Naive thymus-derived CD8-positive, alpha-beta T cell (primary cell): ENCODE results near the gene GALNT10. TPM values are rescaled to one million over a fixed set of nuclear protein-coding genes. Genes with fewer than 3 reads are reported as not detected.

Experiments used
- ATAC-seq, 2 donors: fragments of 150-1000 bp; cut with Tn5 transposase in 1 of 2; sonication (Bioruptor Pico), chemical (Tn5 transposase) in 1 of 2; 1 replicate in 1 of 2; 2 replicates in 1 of 2; pipeline ENCODE4 v1.10.0; 2021; ENCODE audit warnings: mild to moderate bottlenecking in 2 of 2, moderate library complexity in 2 of 2
- POLR2A ChIA-PET: fragments of 350-600 bp; sonication (Branson Sonifier 250); formaldehyde crosslinking; loops from one replicate; lab custom pipeline; 2021; ENCODE audit warnings: antibody characterized with exemption; lab: Charles Lee
- DNase-seq, 10 donors: peaks; one replicate each; pipeline versions ENCODE4 v3.0.0 to v3.0.0-alpha.2; 2020 to 2022
- H3K27ac Mint-ChIP-seq, 10 donors: one replicate each; pipeline ENCODE4 v1.8.0; 2020 to 2022; ENCODE audit warnings: mild to moderate bottlenecking in 10 of 10, mixed read lengths in 10 of 10, moderate library complexity in 4 of 10, inconsistent platforms in 1 of 10
- H3K27me3 Mint-ChIP-seq, 5 donors: one replicate each; pipeline ENCODE4 v1.8.0; 2021 to 2022; ENCODE audit warnings: mixed read lengths in 5 of 5
- H3K36me3 Mint-ChIP-seq, 3 donors: one replicate each; pipeline ENCODE4 v1.8.0; 2020 to 2022; ENCODE audit warnings: mixed read lengths in 3 of 3, mild to moderate bottlenecking in 2 of 3, inconsistent platforms in 1 of 3
- H3K4me1 Mint-ChIP-seq, 4 donors: one replicate each; pipeline ENCODE4 v1.8.0; 2021 to 2022; ENCODE audit warnings: mixed read lengths in 4 of 4
- H3K4me3 Mint-ChIP-seq, 10 donors: one replicate each; pipeline ENCODE4 v1.8.0; 2020 to 2022; ENCODE audit warnings: mild to moderate bottlenecking in 10 of 10, mixed read lengths in 10 of 10, moderate library complexity in 6 of 10, inconsistent platforms in 1 of 10
- H3K9me3 Mint-ChIP-seq, 9 donors: one replicate each; pipeline ENCODE4 v1.8.0; 2020 to 2022; ENCODE audit warnings: mixed read lengths in 9 of 9, mild to moderate bottlenecking in 3 of 9, inconsistent platforms in 1 of 9, moderate library complexity in 1 of 9
- polyA plus RNA-seq, 3 donors: library from polyadenylated mRNA; unstranded; fragments of 300-500 nt; fragmentation: Illumina TruSeq; gene quantifications; one replicate each; pipeline ENCODE4 v1.2.3, GENCODE V29; 2021
- total RNA-seq, 8 experiments: library from RNA in 2 of 8; stranded (reverse) in 2 of 8; gene quantifications; one replicate each; pipeline ENCODE4 v1.2.3 and lab custom pipeline; 2021 to 2026

Gene GALNT10
- total and polyA plus RNA-seq, 5 experiments from 2014 or later, result 6.9 to 51.1 (median 15.8) TPM

DNA sequence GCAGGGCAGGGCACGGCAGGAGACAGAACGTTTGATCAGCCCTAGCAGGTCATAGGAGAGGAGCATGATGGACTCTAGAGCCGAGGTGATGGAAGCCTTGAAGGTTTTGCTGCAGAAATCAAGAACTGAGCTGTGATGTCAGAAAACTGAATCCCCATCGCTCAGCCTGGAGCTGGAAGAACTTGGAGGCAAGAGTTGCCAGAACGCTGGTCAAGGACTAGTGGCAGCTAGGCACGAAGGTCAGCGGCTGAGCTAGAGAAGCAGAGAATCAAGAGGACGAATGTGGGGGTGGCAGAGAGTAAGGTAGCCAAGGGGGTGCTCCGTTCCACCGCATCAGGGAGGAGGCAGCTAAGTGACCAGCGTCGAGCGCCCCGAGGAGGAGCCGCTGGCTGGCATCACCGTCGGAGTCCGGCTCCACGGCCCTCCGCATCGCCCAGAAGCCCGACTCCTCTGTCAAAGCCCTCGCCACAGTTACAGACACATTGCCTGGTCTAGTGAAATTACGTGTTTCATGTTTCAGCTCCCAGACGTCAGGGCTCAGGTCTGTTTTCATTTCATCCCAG is 1.2 kb upstream of the GALNT10 start:
- DNase-seq, result no peak
- POLR2A ChIA-PET, result interaction anchor here (0.8 to 5.1 kb wide), 11 partner anchors 12 to 215 kb away, joined by 3 to 66 read pairs (median 5); partner anchors contain the start of genes FAM114A2 and MFAP3
- Mint-ChIP-seq H3K4me3 (peak overlapping the region; percentile 77 to 93 (median 88)), H3K9me3 (no peaks in the 10 kb centered on the region), H3K4me1 (peaks cover 27 to 45% (median 41%) of the 10 kb centered on the region in 4 donors), H3K36me3 (peaks cover 0 to 2% (median 0%) of the 10 kb centered on the region in 3 donors), H3K27ac (peak overlapping the region; percentile 56 to 93 (median 85)), H3K27me3 (no peaks in the 10 kb centered on the region)
- peak in 1 of 2 donors; percentile 4 for ATAC-seq

DNA sequence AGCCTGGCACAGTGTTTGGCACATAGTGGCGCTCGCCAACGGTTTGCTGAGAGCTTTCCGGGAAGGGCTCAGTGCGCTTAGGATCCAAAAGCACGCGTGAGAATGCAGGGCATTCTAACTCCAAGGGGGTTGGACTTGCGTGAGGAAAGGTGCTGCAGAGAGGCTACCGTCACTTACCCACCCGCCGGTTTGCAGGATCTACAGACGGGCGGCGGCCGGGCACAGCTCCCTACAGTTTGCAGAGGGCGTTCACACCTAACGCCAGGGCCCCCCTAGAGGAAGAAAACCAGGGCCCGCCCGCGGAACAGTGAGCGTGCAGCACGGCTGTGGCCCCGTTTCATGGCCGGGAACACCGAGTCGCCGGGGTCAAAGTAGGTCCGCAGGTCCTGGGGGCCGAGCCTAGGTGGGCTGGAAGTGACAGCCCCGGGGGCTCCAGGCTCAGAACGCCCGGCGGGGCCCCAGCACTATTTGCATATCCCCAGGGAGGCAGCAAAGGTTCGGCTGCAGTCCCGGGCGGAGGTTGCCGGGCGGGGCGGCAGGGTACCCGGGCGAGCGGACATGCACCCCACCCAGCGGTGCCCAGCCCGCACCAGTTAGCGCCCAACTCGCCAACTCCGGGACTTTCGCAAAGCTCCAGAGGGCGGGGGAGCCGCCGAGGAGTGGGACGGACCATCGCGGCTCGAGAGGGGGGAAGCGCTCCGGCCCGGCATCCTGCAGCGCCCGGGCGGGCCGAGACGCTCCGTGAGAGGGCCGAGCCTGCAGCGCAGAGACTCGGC is 526 bp upstream of the GALNT10 start:
- Mint-ChIP-seq H3K4me1 (peaks cover 27 to 51% (median 45%) of the 10 kb centered on the region in 4 donors), H3K27me3 (no peaks in the 10 kb centered on the region), H3K9me3 (no peaks in the 10 kb centered on the region), H3K27ac (peak overlapping the region; percentile 56 to 93 (median 78)), H3K4me3 (peak overlapping the region; percentile 77 to 93 (median 88)), H3K36me3 (peaks cover 0 to 2% (median 0%) of the 10 kb centered on the region in 3 donors)
- DNase-seq (peak; percentile 67 to 86 (median 80)), ATAC-seq (peak; percentile 75 to 81)
- POLR2A ChIA-PET, result interaction anchor here (0.6 to 5.1 kb wide), 15 partner anchors 11 to 233 kb away, joined by 3 to 66 read pairs (median 5); partner anchors contain the start of genes FAM114A2 and MFAP3

DNA sequence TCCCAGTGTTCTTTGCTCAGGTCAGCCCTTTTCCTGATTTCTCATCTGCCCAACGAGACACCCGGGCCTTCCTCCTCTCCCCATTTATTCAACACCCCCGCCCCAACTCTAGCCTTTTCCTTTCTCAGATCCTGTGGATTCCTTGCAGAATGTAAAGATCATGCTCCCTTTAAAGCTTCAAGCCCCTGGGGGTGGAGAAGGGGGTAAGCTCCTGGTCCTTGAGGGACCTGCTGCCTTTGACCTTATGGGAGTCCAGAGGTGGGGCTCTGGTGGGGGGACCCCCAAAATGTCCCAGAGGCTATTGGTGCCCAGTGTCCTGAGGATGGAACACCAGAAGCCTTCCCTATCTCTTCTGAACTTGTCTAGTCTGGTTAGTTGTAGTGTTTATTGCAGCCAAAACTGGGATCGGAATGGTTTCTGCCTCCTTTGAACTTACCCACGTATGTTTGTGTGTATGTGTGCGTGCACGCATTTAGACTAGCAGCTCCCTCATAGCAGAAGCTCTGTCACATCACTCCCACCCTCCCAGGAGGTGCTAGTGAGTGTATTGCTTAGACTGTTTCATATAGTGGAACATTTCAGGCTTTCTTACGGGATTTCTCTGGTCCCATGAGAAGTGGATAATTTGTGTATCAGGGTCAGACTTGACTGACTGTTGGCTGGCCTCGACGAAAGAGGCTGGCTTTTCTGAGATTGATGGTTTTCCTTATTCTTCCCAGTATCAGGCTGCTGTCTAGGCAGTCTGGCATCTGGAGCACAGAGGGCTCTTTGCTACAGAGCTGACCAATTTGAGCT is 1.1 kb downstream of the GALNT10 start:
- Mint-ChIP-seq H3K36me3 (peaks cover 0 to 12% (median 0%) of the 10 kb centered on the region in 3 donors), H3K4me3 (peak overlapping the region; percentile 85 to 96 (median 88)), H3K9me3 (no peaks in the 10 kb centered on the region), H3K27ac (peak overlapping the region; percentile 67 to 96 (median 90)), H3K27me3 (no peaks in the 10 kb centered on the region), H3K4me1 (peaks cover 28 to 65% (median 57%) of the 10 kb centered on the region in 4 donors)
- peak in 6 of 10 donors; percentile 18 to 69 (median 48) for DNase-seq
- POLR2A ChIA-PET, result interaction anchor here (0.5 to 5.1 kb wide), 8 partner anchors 9 to 153 kb away, joined by 3 to 66 read pairs (median 8); partner anchors contain the start of genes FAM114A2 and MFAP3
- peak; percentile 22 to 47 for ATAC-seq

DNA sequence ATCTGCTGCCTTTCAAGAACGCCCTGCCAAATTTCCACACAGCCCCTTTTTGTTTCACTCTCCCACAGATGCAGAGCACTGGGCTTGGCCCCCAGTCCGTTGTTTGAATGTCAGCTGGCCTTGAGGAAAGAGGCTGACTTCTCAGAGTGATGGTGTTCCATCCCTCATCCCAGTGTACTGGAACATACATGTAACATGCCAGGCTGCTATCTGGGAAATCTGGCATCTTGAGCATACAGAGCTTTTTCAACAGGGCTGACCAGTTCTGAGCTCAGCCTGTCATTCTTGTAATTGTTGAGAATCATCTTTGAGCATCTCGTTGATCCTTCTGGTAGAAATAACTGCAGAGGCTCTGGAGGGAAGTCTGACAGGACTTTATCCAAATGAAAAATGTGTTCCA is 2.8 kb downstream of the GALNT10 start:
- ATAC-seq (no peak), DNase-seq (no peak)
- H3K36me3 Mint-ChIP-seq, result peaks cover 0 to 13% (median 0%) of the 10 kb centered on the region in 3 donors
- H3K27ac Mint-ChIP-seq, result peak overlapping the region in 6 of 10 donors; percentile 3 to 96 (median 32)
- no peaks in the 10 kb centered on the region for H3K27me3 Mint-ChIP-seq
- POLR2A ChIA-PET, result interaction anchor here (5.1 kb wide), 1 partner anchor 8 kb away, joined by 66 read pairs; no protein-coding TSS in a partner anchor
- H3K9me3 Mint-ChIP-seq, result no peaks in the 10 kb centered on the region
- H3K4me1 Mint-ChIP-seq, result peaks cover 38 to 81% (median 71%) of the 10 kb centered on the region in 4 donors
- H3K4me3 Mint-ChIP-seq, result peak overlapping the region in 2 of 10 donors; percentile 12 to 96

DNA sequence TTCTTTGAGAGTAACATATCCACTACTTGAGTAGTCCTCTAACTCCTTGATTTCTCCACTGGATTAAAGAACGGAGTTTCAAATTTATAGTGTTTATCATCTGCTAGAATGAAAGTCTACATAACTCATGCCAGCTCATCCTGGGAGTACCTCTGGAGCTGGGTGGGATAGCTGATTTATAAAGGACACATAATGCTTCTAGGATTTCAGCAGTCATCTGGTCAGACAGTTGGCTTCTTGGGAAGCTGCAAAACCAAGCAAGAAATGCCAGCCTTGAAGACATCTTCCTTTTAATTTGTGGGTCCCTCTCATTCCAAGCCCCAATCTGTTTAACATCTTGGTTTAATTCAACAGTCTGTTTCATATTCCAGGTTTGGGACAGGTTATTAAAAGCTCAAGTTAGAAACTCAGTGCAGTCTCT is 3.2 kb downstream of the GALNT10 start:
- H3K27me3 Mint-ChIP-seq, result no peaks in the 10 kb centered on the region
- POLR2A ChIA-PET, result interaction anchor here (5.1 kb wide), 1 partner anchor 7 kb away, joined by 66 read pairs; no protein-coding TSS in a partner anchor

DNA sequence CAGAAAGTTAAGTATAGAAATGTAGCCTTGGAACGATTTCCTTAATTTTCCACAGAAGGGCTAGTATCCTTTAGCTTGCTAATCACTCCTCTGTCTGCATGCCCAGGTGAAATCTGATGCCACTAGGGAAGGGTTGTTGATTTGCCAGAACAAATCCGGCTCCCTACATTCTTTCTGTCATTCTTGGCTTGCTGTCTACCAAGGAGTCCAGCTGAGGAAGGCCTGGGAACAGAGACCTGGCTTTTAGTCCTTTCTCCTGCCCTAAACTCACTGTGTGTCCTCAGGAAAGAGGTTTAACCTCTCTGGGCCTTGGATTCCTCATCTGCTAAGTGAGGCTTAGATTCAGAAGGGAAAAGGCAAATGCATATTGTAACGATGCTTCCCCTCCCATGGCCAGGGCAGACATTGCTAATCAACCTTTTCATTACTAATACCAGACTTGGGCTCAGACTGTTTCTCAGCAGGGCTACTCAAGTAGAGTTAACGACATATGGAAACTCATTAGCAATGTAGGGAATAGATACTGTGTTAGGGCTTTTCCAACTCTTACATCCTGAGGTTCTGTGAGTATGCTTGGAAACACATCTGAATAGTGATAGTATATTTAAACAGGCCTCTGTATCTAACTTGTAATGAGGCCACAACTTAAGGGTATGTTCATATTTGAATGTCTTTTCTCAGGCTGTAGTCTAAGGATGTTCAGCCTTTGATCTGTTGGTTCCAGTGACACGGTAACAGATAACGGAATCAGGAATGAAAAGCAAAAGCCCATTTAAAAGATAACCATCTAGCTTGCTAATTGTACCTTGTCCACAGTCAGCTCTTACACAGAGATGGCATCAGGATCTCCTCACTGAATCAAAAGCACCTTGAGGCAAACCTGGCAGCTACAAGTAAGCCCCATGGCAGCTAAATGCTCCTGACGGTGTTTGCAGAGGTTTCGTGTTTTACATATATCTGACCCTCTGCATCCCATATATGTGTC is 4.1 kb downstream of the GALNT10 start:
- peak overlapping the region in 8 of 10 donors; percentile 32 to 96 (median 58) for H3K27ac Mint-ChIP-seq

More for the DNA sequence above, 3.2 kb downstream of the GALNT10 start:
- H3K4me3 Mint-ChIP-seq, result no peak overlapping the region
- no peaks in the 10 kb centered on the region for H3K9me3 Mint-ChIP-seq
- H3K27ac Mint-ChIP-seq, result peak overlapping the region in 3 of 10 donors; percentile 49 to 96 (median 90)
- ATAC-seq, result no peak
- H3K4me1 Mint-ChIP-seq, result peaks cover 40 to 84% (median 75%) of the 10 kb centered on the region in 4 donors
- DNase-seq, result no peak
- peaks cover 0 to 15% (median 0%) of the 10 kb centered on the region in 3 donors for H3K36me3 Mint-ChIP-seq

DNA sequence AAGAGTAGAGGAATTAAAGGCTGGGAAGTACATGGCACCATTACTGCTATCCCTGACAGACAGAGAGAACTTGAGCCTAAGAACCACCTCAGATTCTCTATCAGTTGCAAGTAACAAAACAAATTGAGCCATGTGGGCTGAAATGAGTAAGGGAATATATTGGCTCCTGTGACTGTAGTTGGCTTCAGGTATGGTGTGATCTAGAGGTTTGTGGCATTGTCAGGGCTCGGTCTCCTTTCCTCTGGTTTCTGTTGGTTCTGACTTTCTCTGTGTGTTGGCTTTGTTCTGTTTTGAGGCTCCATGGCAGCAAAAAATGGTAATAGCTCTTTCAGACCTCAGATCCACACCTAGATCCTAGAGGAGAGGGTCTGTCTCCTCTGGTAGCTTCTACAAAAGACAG is 5.7 kb downstream of the GALNT10 start:
- Mint-ChIP-seq H3K4me3 (peak overlapping the region in 5 of 10 donors; percentile 26 to 81 (median 74)), H3K9me3 (no peaks in the 10 kb centered on the region), H3K4me1 (peaks cover 43 to 96% (median 86%) of the 10 kb centered on the region in 4 donors), H3K27ac (peak overlapping the region; percentile 29 to 96 (median 94)), H3K36me3 (peaks cover 0 to 17% (median 0%) of the 10 kb centered on the region in 3 donors), H3K27me3 (no peaks in the 10 kb centered on the region)
- POLR2A ChIA-PET, result no interaction called here
- ATAC-seq (no peak), DNase-seq (no peak)

More for the DNA sequence above, 4.1 kb downstream of the GALNT10 start:
- Mint-ChIP-seq H3K4me1 (peaks cover 42 to 85% (median 76%) of the 10 kb centered on the region in 4 donors), H3K9me3 (no peaks in the 10 kb centered on the region), H3K36me3 (peaks cover 0 to 17% (median 0%) of the 10 kb centered on the region in 3 donors), H3K27me3 (no peaks in the 10 kb centered on the region), H3K4me3 (no peak overlapping the region)
- ATAC-seq (no peak), DNase-seq (no peak)
- POLR2A ChIA-PET, result no interaction called here

DNA sequence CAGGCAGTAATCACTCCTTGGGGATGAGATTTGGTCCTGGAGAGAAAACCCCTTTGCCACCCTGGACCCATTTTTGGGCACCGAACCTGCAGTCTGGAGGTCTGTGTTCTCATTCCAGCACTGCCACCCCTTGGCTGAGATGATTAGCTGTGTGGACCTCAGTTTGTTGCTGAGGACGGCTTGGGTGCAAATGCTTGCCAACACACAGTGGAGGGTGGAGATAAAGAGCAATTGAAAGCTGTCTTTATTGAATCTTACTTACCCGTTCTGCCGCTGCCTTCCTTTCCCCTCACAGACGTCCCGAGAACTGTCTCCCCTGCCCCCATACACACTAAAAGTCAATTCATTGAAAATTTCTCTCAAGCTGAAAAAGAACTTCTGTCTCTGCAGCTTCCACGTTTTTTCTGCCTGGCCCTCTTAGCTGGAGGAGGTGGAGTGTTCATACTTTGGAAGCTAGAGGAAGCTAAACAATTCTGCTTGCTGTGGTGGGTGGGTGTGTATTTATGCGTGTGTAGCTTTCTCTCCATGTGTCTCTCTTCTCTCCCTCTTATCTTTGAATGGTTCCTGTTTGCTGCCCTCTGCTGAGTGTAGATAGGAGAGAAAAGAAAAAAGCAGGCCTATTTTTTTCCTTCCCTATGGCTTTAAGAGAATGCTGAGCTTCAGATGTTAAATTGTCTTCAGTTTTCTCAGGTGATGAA is 6.6 kb downstream of the GALNT10 start:
- POLR2A ChIA-PET, result interaction anchor here (0.8 to 8.3 kb wide), 5 partner anchors 6 to 25 kb away, joined by 3 to 66 read pairs (median 3); partner anchors contain the start of gene GALNT10
- DNase-seq (peak in 2 of 10 donors; percentile 39 to 40), ATAC-seq (peak; percentile 20 to 54)
- H3K36me3 Mint-ChIP-seq, result peaks cover 0 to 17% (median 0%) of the 10 kb centered on the region in 3 donors
- peak overlapping the region; percentile 38 to 81 (median 65) for H3K4me3 Mint-ChIP-seq
- H3K27ac Mint-ChIP-seq, result peak overlapping the region; percentile 85 to 97 (median 95)
- H3K9me3 Mint-ChIP-seq, result no peaks in the 10 kb centered on the region
- H3K4me1 Mint-ChIP-seq, result peaks cover 38 to 95% (median 86%) of the 10 kb centered on the region in 4 donors
- no peaks in the 10 kb centered on the region for H3K27me3 Mint-ChIP-seq

DNA sequence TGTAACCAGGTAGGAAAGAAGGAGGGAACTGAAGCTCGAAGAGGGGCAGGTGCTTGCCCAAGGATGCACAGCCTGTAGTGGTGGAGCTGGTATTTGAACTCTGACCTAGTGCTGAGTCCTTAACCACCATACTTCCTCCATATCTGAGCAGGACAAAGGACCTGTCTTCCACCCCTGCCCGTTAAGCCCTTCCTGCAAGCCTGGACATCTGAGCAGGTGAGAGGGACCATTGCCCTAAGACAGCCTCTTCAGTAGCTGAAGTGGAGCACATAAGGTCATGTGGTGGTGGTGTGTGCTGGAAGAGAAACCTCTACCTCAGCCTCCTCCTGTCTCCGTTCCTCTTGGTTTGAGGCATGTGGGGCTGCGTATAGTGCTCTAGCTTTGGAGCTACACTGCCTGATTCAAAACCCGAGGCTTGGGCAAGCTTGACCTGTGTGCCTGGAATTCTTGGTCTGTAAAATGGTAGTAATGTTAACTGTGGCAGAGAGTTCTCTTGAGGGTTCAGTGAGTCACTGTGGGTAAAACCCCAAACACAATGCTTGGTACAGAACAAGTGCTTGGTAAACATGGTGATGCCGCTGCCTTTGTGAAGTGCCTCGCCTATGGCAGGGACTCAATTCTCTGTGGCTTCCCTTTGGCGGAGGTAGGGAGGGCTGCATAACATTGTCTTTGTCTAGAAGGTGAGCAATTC is 7.4 kb downstream of the GALNT10 start:
- Mint-ChIP-seq H3K27ac (peak overlapping the region; percentile 85 to 97 (median 95)), H3K9me3 (no peaks in the 10 kb centered on the region), H3K4me3 (peak overlapping the region; percentile 60 to 81 (median 76)), H3K27me3 (no peaks in the 10 kb centered on the region), H3K36me3 (peaks cover 0 to 17% (median 0%) of the 10 kb centered on the region in 3 donors), H3K4me1 (peaks cover 38 to 95% (median 86%) of the 10 kb centered on the region in 4 donors)
- DNase-seq (peak in 9 of 10 donors; percentile 24 to 87 (median 63)), ATAC-seq (peak; percentile 85 to 91)
- POLR2A ChIA-PET, result interaction anchor here (1.1 to 8.3 kb wide), 5 partner anchors 7 to 18 kb away, joined by 3 to 66 read pairs (median 3); partner anchors contain the start of gene GALNT10
